Measurements from ENCODE around the gene LRRC17. TPM values are rescaled to one million over a fixed set of nuclear protein-coding genes. Genes with fewer than 3 reads are reported as not detected.

Gene LRRC17
- total RNA-seq (2021) (not detected in 2 replicates), Bru-seq, nascent RNA (percentile 20 among the genes with signal in this experiment), BruChase-seq, experiment 1, labeled RNA remaining after a 2-hour chase (percentile 20 among the genes with signal in this experiment), BruChase-seq, experiment 2, labeled RNA remaining after a 6-hour chase (percentile 15 among the genes with signal in this experiment)
- long read RNA-seq, partial matches to known transcripts = 0 of 3 reads
- long read RNA-seq, other reads (novel, unspliced or antisense) = 3 of 3 reads

DNA sequence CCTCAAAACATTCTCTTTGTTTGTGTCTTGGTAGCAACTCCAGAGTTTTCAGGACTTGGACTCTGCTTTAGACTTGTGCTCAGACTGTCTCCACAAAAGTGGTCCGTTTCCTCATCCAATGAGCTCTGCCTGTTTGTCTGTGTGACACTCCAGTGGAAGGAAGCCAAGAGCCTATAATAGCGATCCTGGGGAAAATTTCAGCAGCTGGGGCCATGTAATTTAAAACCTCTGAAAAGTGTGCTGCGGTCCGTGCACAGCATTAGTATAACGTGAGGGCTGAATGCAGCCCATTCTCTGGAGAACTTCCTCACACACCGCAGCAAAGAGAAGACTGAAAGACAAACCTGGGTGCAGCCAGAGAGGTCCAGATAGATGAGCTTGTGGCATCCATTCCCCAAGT lies at the start of gene LRRC17:
Gene LRRC17 (plus strand): TSS at position 259 of the 400 bp plus-strand sequence. CDS start 20,914 bp downstream, outside the sequence.
- H3K9me2 ChIP-seq (ENCODE audit: insufficient read depth) = no peaks in the 10 kb centered on the region
- no peaks in the 10 kb centered on the region; the same call in 1 of the 2 replicates for H3K9me3 ChIP-seq (ENCODE audit: insufficient read depth, low read depth)
- no TSS peak for BruUV-seq (replicated peaks)
- peaks cover 7% of the 10 kb centered on the region for H3K4me1 ChIP-seq (replicated peaks; ENCODE audit: insufficient read depth)
- ChIA-PET POLR2A (ENCODE audit: unreplicated experiment) (no interaction called here), CTCF (no interaction called here)
- H3K36me3 ChIP-seq (ENCODE audit: low read depth) = no peaks in the 10 kb centered on the region
- no peak within 1 kb of the TSS for H3K4me2 ChIP-seq
- no peaks in the 10 kb centered on the region for H4K20me1 ChIP-seq (ENCODE audit: insufficient read depth)
- H2AFZ ChIP-seq = no peak within 1 kb of the TSS
- H3F3A ChIP-seq (ENCODE audit: insufficient read depth, low read depth) = no peaks in the 10 kb centered on the region
- no peaks in the 10 kb centered on the region for H3K79me2 ChIP-seq (ENCODE audit: low read depth)
- H3K27me3 ChIP-seq (ENCODE audit: insufficient read depth, low read depth) = no peaks in the 10 kb centered on the region
- H3K27ac ChIP-seq = no peak within 1 kb of the TSS
- DNase-seq = no peak
- intact Hi-C loops (cut with micrococcal nuclease; ENCODE audit: unreplicated experiment) = no loop called here
- H3K4me3 ChIP-seq = no peak within 1 kb of the TSS
- no peak for TF ChIP-seq EZH2 (IDR thresholded peaks at IDR 0.05; ENCODE audit: low read depth)
- TF ChIP-seq, protein P1, sequence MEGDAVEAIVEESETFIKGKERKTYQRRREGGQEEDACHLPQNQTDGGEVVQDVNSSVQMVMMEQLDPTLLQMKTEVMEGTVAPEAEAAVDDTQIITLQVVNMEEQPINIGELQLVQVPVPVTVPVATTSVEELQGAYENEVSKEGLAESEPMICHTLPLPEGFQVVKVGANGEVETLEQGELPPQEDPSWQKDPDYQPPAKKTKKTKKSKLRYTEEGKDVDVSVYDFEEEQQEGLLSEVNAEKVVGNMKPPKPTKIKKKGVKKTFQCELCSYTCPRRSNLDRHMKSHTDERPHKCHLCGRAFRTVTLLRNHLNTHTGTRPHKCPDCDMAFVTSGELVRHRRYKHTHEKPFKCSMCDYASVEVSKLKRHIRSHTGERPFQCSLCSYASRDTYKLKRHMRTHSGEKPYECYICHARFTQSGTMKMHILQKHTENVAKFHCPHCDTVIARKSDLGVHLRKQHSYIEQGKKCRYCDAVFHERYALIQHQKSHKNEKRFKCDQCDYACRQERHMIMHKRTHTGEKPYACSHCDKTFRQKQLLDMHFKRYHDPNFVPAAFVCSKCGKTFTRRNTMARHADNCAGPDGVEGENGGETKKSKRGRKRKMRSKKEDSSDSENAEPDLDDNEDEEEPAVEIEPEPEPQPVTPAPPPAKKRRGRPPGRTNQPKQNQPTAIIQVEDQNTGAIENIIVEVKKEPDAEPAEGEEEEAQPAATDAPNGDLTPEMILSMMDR (conservative IDR thresholded peaks at IDR 0.05) = no peak

DNA sequence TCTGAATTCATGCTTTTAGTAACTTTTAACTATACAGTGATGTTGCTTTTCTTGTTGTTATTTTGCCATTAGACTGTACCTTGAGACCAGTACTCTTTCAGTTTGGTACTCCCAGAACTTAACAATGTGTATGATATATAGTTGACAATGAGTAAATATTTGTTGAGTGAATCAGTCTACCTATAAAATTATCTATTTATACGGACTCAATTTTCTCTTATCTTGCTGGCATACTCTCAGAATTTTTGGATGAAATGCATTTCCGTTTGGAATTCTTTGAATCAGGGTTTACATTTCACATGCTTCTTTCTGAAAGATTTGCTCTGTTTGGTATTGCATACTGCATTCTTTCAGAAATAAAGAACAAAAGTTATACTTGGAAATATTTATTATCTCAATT lies 47.8 kb upstream of the LRRC17 start:
- Histone ChIP-seq H3K4me2 (no peak overlapping the region), H3K4me1 (replicated peaks; ENCODE audit: insufficient read depth) (peaks cover 8% of the 10 kb centered on the region; the same call in 1 of the 2 replicates), H4K20me1 (ENCODE audit: insufficient read depth) (no peaks in the 10 kb centered on the region), H2AFZ (no peak overlapping the region), H3K9me2 (ENCODE audit: insufficient read depth) (no peaks in the 10 kb centered on the region), H3K27me3 (ENCODE audit: insufficient read depth, low read depth) (no peaks in the 10 kb centered on the region), H3K36me3 (ENCODE audit: low read depth) (no peaks in the 10 kb centered on the region), H3K9me3 (ENCODE audit: insufficient read depth, low read depth) (no peaks in the 10 kb centered on the region), H3F3A (ENCODE audit: insufficient read depth, low read depth) (0 out of 2 replicates have a peak, but pooled peaks cover 8% of the 10 kb centered on the region), H3K79me2 (ENCODE audit: low read depth) (no peaks in the 10 kb centered on the region), H3K27ac (no peak overlapping the region), H3K4me3 (no peak overlapping the region)
- CTCF ChIA-PET = no interaction called here
- intact Hi-C loops (cut with micrococcal nuclease; ENCODE audit: unreplicated experiment) = no loop called here
- peak in 1 of 2 experiments; percentile 60 for DNase-seq
- TF ChIP-seq EZH2 (IDR thresholded peaks at IDR 0.05; ENCODE audit: low read depth) = no peak
- TF ChIP-seq, protein P1 (conservative IDR thresholded peaks at IDR 0.05) = no peak
- POLR2A ChIA-PET (ENCODE audit: unreplicated experiment) = no interaction called here
- no TSS peak for BruUV-seq (replicated peaks)

GRCh38 chr7:102866535-102867215 lies 46.1 kb upstream of the LRRC17 start:
- Histone ChIP-seq H3K4me2 (no peak overlapping the region), H2AFZ (no peak overlapping the region), H3K79me2 (ENCODE audit: low read depth) (no peaks in the 10 kb centered on the region), H3K4me1 (replicated peaks; ENCODE audit: insufficient read depth) (peaks cover 8% of the 10 kb centered on the region; the same call in 1 of the 2 replicates), H3F3A (ENCODE audit: insufficient read depth, low read depth) (0 out of 2 replicates have a peak, but pooled peaks cover 8% of the 10 kb centered on the region), H3K27ac (no peak overlapping the region), H3K4me3 (no peak overlapping the region), H3K36me3 (ENCODE audit: low read depth) (no peaks in the 10 kb centered on the region), H3K9me3 (ENCODE audit: insufficient read depth, low read depth) (no peaks in the 10 kb centered on the region), H4K20me1 (ENCODE audit: insufficient read depth) (no peaks in the 10 kb centered on the region), H3K9me2 (ENCODE audit: insufficient read depth) (no peaks in the 10 kb centered on the region), H3K27me3 (ENCODE audit: insufficient read depth, low read depth) (no peaks in the 10 kb centered on the region)
- POLR2A ChIA-PET (ENCODE audit: unreplicated experiment) = interaction anchor here (1.0 kb wide), 1 partner anchor 1229 kb away, joined by 3 read pairs; no protein-coding TSS in a partner anchor
- CTCF ChIA-PET = no interaction called here
- DNase-seq = no peak
- intact Hi-C loops (cut with micrococcal nuclease; ENCODE audit: unreplicated experiment) = no loop called here
- BruUV-seq (replicated peaks) = no TSS peak
- TF ChIP-seq, protein P1 (conservative IDR thresholded peaks at IDR 0.05) = no peak
- no peak for TF ChIP-seq EZH2 (IDR thresholded peaks at IDR 0.05; ENCODE audit: low read depth)
